ENCODE data around the gene C3orf22.

DNA sequence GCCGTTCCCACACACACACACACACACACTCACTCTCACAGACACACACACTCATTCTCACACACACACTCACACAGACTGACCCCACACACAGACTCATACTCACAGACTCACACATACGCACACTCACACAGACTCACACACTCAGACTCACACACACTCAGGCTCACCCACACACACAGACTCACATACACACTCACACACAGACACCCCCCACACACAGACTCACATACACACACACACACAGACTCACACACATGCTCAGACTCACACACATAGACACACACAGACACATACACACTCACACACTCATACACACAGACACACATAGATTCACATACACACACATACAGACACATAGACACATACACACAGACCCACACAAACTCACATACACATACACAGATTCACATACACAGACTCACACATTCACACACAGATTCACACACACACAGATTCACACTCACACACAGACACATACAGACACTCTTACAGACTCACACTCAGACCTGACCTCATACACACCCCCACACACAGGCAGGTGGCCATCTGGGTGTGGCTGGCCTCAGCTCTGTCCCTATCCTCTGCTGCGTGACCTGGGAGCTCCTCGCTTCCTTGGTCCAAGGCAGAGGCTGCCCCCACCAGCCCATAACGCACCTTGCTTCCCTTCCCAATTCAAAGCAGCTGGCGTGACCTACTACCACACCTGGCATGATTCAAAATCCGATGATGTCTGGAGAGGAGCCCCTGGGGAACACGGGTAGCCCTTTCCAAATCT is 1.9 kb downstream of the C3orf22 start:
- TF ChIP-seq CTCF (IDR thresholded peaks at IDR 0.05) (no peak), POLR2A (IDR thresholded peaks at IDR 0.05) (no peak)

Data from uterus (tissue), 2 donors.